Prostate gland (tissue), 2 donors: ENCODE results near the gene ZNF532.

Source experiments
- POLR2A ChIP-seq: fragments of 450-650 bp; IDR thresholded peaks from one replicate; pipeline ENCODE4 v1.6.1; 2016; ENCODE audit warnings: antibody characterized with exemption, mild to moderate bottlenecking
- POLR2AphosphoS5 ChIP-seq: sonication (generic); formaldehyde crosslinking; IDR thresholded peaks from one replicate; pipeline ENCODE4 v1.6.1; 2017; ENCODE audit warnings: antibody characterized with exemption
- TF ChIP-seq, protein P1 (sequence below), 4 experiments: fragments of 200-600 bp in 2 of 4; fragments of 450-650 bp in 2 of 4; sonication (generic) in 2 of 4; IDR thresholded peaks; 1 replicate in 3 of 4; 2 replicates in 1 of 4; pipeline ENCODE4 v1.5.1; 2016 to 2019; ENCODE audit warnings: antibody characterized with exemption in 4 of 4, mild to moderate bottlenecking in 2 of 4, moderate library complexity in 2 of 4

DNA sequence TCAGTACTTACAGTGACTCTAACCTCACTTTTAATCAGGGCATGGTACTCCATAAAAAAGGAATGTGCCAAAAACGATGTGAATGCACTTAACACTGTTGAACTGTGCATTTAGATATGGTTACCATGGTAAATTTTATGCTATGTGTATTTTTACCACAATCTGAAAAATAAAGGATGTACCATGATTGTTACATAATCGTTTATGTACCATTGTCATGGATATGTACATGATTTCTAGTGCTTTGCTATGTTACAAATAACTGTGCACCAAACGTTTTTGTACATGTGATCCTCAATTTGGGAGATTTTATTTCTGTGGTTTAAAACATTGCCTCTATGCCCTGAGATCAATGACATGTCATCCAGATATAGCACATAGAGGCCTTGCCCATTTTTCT, 21.8 kb downstream of the ZNF532 start:
- TF ChIP-seq, protein P1, sequence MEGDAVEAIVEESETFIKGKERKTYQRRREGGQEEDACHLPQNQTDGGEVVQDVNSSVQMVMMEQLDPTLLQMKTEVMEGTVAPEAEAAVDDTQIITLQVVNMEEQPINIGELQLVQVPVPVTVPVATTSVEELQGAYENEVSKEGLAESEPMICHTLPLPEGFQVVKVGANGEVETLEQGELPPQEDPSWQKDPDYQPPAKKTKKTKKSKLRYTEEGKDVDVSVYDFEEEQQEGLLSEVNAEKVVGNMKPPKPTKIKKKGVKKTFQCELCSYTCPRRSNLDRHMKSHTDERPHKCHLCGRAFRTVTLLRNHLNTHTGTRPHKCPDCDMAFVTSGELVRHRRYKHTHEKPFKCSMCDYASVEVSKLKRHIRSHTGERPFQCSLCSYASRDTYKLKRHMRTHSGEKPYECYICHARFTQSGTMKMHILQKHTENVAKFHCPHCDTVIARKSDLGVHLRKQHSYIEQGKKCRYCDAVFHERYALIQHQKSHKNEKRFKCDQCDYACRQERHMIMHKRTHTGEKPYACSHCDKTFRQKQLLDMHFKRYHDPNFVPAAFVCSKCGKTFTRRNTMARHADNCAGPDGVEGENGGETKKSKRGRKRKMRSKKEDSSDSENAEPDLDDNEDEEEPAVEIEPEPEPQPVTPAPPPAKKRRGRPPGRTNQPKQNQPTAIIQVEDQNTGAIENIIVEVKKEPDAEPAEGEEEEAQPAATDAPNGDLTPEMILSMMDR (IDR thresholded peaks at IDR 0.05), result no peak
- TF ChIP-seq POLR2A, result no peak
- no peak for TF ChIP-seq POLR2AphosphoS5
